Stimulated activated CD8-positive, alpha-beta memory T cell treated with anti-CD3 and anti-CD28 coated beads, Interleukin-7, amount 100 ng/mL, for 4 hours (primary cell): Measurements from ENCODE around the gene TVP23C.

Experiments
- DNase-seq, 2 donors: peaks; one replicate each; pipeline ENCODE4 v3.0.0-alpha.2; 2020; ENCODE audit warnings: low read depth in 2 of 2

TVP23C gene

GRCh38 chr17:15496735-15497670 lies 66.3 kb downstream of the TVP23C start:
- DNase-seq: no peak

- no peak for DNase-seq
Measured at GRCh38 chr17:15494821-15495220, 68.5 kb downstream of the TVP23C start.

- no peak for DNase-seq
Measured at GRCh38 chr17:15493693-15494035, 69.6 kb downstream of the TVP23C start.

GRCh38 chr17:15492791-15493692 lies 70.2 kb downstream of the TVP23C start:
- DNase-seq: no peak

- no peak for DNase-seq
Measured at GRCh38 chr17:15492186-15492585, 71.1 kb downstream of the TVP23C start.

GRCh38 chr17:15490634-15491261 lies 72.5 kb downstream of the TVP23C start:
- no peak for DNase-seq

GRCh38 chr17:15488557-15488956 lies 74.7 kb downstream of the TVP23C start:
- no peak for DNase-seq

- DNase-seq: no peak
Measured at GRCh38 chr17:15485045-15485444, 78.2 kb downstream of the TVP23C start.

GRCh38 chr17:15483431-15483830 lies 79.9 kb downstream of the TVP23C start:
- DNase-seq: no peak

GRCh38 chr17:15482476-15482875 lies 80.8 kb downstream of the TVP23C start:
- no peak for DNase-seq

- no peak for DNase-seq
Measured at GRCh38 chr17:15481481-15481880, 81.8 kb downstream of the TVP23C start.

- DNase-seq: no peak
Measured at GRCh38 chr17:15480204-15480603, 83.1 kb downstream of the TVP23C start.

GRCh38 chr17:15479703-15480102 lies 83.6 kb downstream of the TVP23C start:
- DNase-seq: no peak

- DNase-seq: no peak
Measured at GRCh38 chr17:15478845-15479244, 84.4 kb downstream of the TVP23C start.

- no peak for DNase-seq
Measured at GRCh38 chr17:15475631-15476354, 87.5 kb downstream of the TVP23C start.

- no peak for DNase-seq
Measured at GRCh38 chr17:15472891-15473290, 90.4 kb downstream of the TVP23C start.

GRCh38 chr17:15470536-15470935 lies 92.7 kb downstream of the TVP23C start:
- DNase-seq: no peak

- no peak for DNase-seq
Measured at GRCh38 chr17:15469260-15469659, 94.0 kb downstream of the TVP23C start.

GRCh38 chr17:15468126-15468525 lies 95.2 kb downstream of the TVP23C start:
- no peak for DNase-seq

GRCh38 chr17:15467592-15467991 lies 95.7 kb downstream of the TVP23C start, which contains the start of gene CDRT4:
CDRT4 (minus strand) TSS chr17:15467621; CDS start chr17:15440238, 27,383 bp downstream.
- DNase-seq: no peak

GRCh38 chr17:15466131-15466530 lies 97.2 kb downstream of the TVP23C start:
- DNase-seq: no peak
